ENCODE results near the gene YIF1A. TPM values are rescaled to one million over a fixed set of nuclear protein-coding genes. Genes with fewer than 3 reads are reported as not detected.

Gene YIF1A
- total RNA-seq, 2 donors from 2014 or later = 65.4 to 155 TPM

- H3K36me3 ChIP-seq = peaks cover 4% of the 10 kb centered on the region
- DNase-seq (ENCODE audit: low spot score) (no peak), ATAC-seq (ENCODE audit: insufficient number of reproducible peaks, low FRiP score, low read depth) (no peak)
- H3K27ac ChIP-seq = no peak overlapping the region
- no peaks in the 10 kb centered on the region for H3K27me3 ChIP-seq (replicated peaks; ENCODE audit: insufficient read depth)
- H3K4me1 ChIP-seq (ENCODE audit: control insufficient read depth in 1 of 2, low read depth in 2 of 2) = peaks cover 7 to 24% of the 10 kb centered on the region in 2 donors
- no peak overlapping the region for H3K4me3 ChIP-seq
- TF ChIP-seq CTCF (IDR thresholded peaks at IDR 0.05) = no peak
- no peaks in the 10 kb centered on the region for H3K9me3 ChIP-seq
Observed at GRCh38 chr11:66281776-66282467, 7.0 kb downstream of the YIF1A start.

- TF ChIP-seq CTCF (IDR thresholded peaks at IDR 0.05) = no peak
- Histone ChIP-seq H3K27me3 (replicated peaks; ENCODE audit: insufficient read depth) (no peaks in the 10 kb centered on the region), H3K27ac (no peak overlapping the region), H3K4me3 (no peak overlapping the region), H3K36me3 (peaks cover 7% of the 10 kb centered on the region), H3K9me3 (no peaks in the 10 kb centered on the region), H3K4me1 (ENCODE audit: control insufficient read depth in 1 of 2, low read depth in 2 of 2) (peaks cover 7 to 21% of the 10 kb centered on the region in 2 donors)
- DNase-seq (ENCODE audit: low spot score) = no peak
- no peak for ATAC-seq (ENCODE audit: insufficient number of reproducible peaks, low FRiP score, low read depth)
Observed at GRCh38 chr11:66281001-66281400, 7.9 kb downstream of the YIF1A start.

- no peak overlapping the region for H3K4me3 ChIP-seq
- no peak for ATAC-seq (ENCODE audit: insufficient number of reproducible peaks, low FRiP score, low read depth)
- no peaks in the 10 kb centered on the region for H3K9me3 ChIP-seq
- peaks cover 7 to 21% of the 10 kb centered on the region in 2 donors for H3K4me1 ChIP-seq (ENCODE audit: control insufficient read depth in 1 of 2, low read depth in 2 of 2)
- H3K36me3 ChIP-seq = peaks cover 12% of the 10 kb centered on the region
- H3K27me3 ChIP-seq (replicated peaks; ENCODE audit: insufficient read depth) = no peaks in the 10 kb centered on the region
- TF ChIP-seq CTCF (IDR thresholded peaks at IDR 0.05) = no peak
- no peak for DNase-seq (ENCODE audit: low spot score)
- H3K27ac ChIP-seq = no peak overlapping the region
Observed at GRCh38 chr11:66280428-66280827, 8.5 kb downstream of the YIF1A start.

- DNase-seq (ENCODE audit: low spot score) (no peak), ATAC-seq (ENCODE audit: insufficient number of reproducible peaks, low FRiP score, low read depth) (no peak)
- Histone ChIP-seq H3K27me3 (replicated peaks; ENCODE audit: insufficient read depth) (no peaks in the 10 kb centered on the region), H3K36me3 (peaks cover 20% of the 10 kb centered on the region), H3K9me3 (no peaks in the 10 kb centered on the region), H3K4me3 (no peak overlapping the region), H3K27ac (no peak overlapping the region), H3K4me1 (ENCODE audit: control insufficient read depth in 1 of 2, low read depth in 2 of 2) (peaks cover 7 to 17% of the 10 kb centered on the region in 2 donors)
- no peak for TF ChIP-seq CTCF (IDR thresholded peaks at IDR 0.05)
Observed at GRCh38 chr11:66279092-66279734, 9.7 kb downstream of the YIF1A start.

- no peaks in the 10 kb centered on the region for H3K27me3 ChIP-seq (replicated peaks; ENCODE audit: insufficient read depth)
- no peak for TF ChIP-seq CTCF (IDR thresholded peaks at IDR 0.05)
- H3K9me3 ChIP-seq = no peaks in the 10 kb centered on the region
- ATAC-seq (ENCODE audit: insufficient number of reproducible peaks, low FRiP score, low read depth) = no peak
- DNase-seq (ENCODE audit: low spot score) = no peak
- H3K4me3 ChIP-seq = peak overlapping the region; percentile 11
- no peak overlapping the region for H3K27ac ChIP-seq
- peaks cover 27% of the 10 kb centered on the region for H3K36me3 ChIP-seq
- H3K4me1 ChIP-seq (ENCODE audit: control insufficient read depth in 1 of 2, low read depth in 2 of 2) = peaks cover 7 to 17% of the 10 kb centered on the region in 2 donors
Observed at GRCh38 chr11:66278363-66279091, 10.4 kb downstream of the YIF1A start.
